ENCODE results near the gene TMEM117.
A peak's percentile ranks its signal among the peaks of the same experiment; 100 is the strongest.

Gene TMEM117

GRCh38 chr12:44078273-44078672 is 242.4 kb downstream of the TMEM117 start:
- FAIRE-seq (no peak), DNase-seq (ENCODE audit: insufficient read length) (no peak)
- TF ChIP-seq TAF1 (IDR thresholded peaks at IDR 0.05; ENCODE audit: borderline replicate concordance, low read depth, low read length) (no peak), POLR2AphosphoS5 (IDR thresholded peaks at IDR 0.05; ENCODE audit: low read depth, low read length) (no peak), POLR2A (IDR thresholded peaks at IDR 0.05; ENCODE audit: low read depth, low read length) (no peak)

- no peak for TF ChIP-seq TAF1 (IDR thresholded peaks at IDR 0.05; ENCODE audit: borderline replicate concordance, low read depth, low read length)
- no peak for TF ChIP-seq POLR2AphosphoS5 (IDR thresholded peaks at IDR 0.05; ENCODE audit: low read depth, low read length)
- no peak for TF ChIP-seq POLR2A (IDR thresholded peaks at IDR 0.05; ENCODE audit: low read depth, low read length)
- FAIRE-seq (peak; percentile 9), DNase-seq (ENCODE audit: insufficient read length) (no peak)
These were observed 252.8 kb downstream of the TMEM117 start for GRCh38 chr12:44088647-44089046.

- TF ChIP-seq POLR2AphosphoS5 (IDR thresholded peaks at IDR 0.05; ENCODE audit: low read depth, low read length) (no peak), POLR2A (IDR thresholded peaks at IDR 0.05; ENCODE audit: low read depth, low read length) (no peak), TAF1 (IDR thresholded peaks at IDR 0.05; ENCODE audit: borderline replicate concordance, low read depth, low read length) (no peak)
- FAIRE-seq (no peak), DNase-seq (ENCODE audit: insufficient read length) (no peak)
These were observed 256.2 kb downstream of the TMEM117 start for GRCh38 chr12:44091948-44092606.

- TF ChIP-seq POLR2AphosphoS5 (IDR thresholded peaks at IDR 0.05; ENCODE audit: low read depth, low read length) (no peak), TAF1 (IDR thresholded peaks at IDR 0.05; ENCODE audit: borderline replicate concordance, low read depth, low read length) (no peak), POLR2A (IDR thresholded peaks at IDR 0.05; ENCODE audit: low read depth, low read length) (no peak)
- no peak for DNase-seq (ENCODE audit: insufficient read length)
- FAIRE-seq = no peak
These were observed 262.9 kb downstream of the TMEM117 start for GRCh38 chr12:44098786-44099185.

DNA sequence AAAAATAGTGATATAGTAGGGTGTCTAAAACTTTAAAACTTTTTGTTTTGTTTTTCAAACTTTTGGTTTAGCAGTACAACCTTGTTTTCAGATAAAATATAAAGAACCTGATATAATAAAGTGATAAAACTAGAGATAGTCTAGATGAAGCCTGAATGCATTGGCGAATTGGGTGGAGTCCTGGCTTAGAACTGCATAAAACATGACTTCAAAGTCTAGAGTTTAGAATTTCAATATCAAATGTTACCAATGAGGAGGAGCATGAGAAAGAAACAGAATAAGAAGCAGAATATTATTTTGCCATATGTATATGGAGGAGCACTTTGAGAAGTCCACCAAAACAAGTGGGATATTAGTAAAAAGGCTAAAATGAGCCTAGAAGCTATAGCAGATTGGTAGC is 263.6 kb downstream of the TMEM117 start:
- FAIRE-seq = no peak
- DNase-seq (ENCODE audit: insufficient read length) = no peak
- TF ChIP-seq POLR2A (IDR thresholded peaks at IDR 0.05; ENCODE audit: low read depth, low read length) (no peak), POLR2AphosphoS5 (IDR thresholded peaks at IDR 0.05; ENCODE audit: low read depth, low read length) (no peak), TAF1 (IDR thresholded peaks at IDR 0.05; ENCODE audit: borderline replicate concordance, low read depth, low read length) (no peak)

- TF ChIP-seq POLR2AphosphoS5 (IDR thresholded peaks at IDR 0.05; ENCODE audit: low read depth, low read length) (no peak), TAF1 (IDR thresholded peaks at IDR 0.05; ENCODE audit: borderline replicate concordance, low read depth, low read length) (no peak), POLR2A (IDR thresholded peaks at IDR 0.05; ENCODE audit: low read depth, low read length) (no peak)
- FAIRE-seq (no peak), DNase-seq (ENCODE audit: insufficient read length) (no peak)
These were observed 264.4 kb downstream of the TMEM117 start for GRCh38 chr12:44100264-44100663.

- DNase-seq (ENCODE audit: insufficient read length) (no peak), FAIRE-seq (no peak)
- no peak for TF ChIP-seq POLR2AphosphoS5 (IDR thresholded peaks at IDR 0.05; ENCODE audit: low read depth, low read length)
- no peak for TF ChIP-seq POLR2A (IDR thresholded peaks at IDR 0.05; ENCODE audit: low read depth, low read length)
- no peak for TF ChIP-seq TAF1 (IDR thresholded peaks at IDR 0.05; ENCODE audit: borderline replicate concordance, low read depth, low read length)
These were observed 265.6 kb downstream of the TMEM117 start for GRCh38 chr12:44101475-44101874.

DNA sequence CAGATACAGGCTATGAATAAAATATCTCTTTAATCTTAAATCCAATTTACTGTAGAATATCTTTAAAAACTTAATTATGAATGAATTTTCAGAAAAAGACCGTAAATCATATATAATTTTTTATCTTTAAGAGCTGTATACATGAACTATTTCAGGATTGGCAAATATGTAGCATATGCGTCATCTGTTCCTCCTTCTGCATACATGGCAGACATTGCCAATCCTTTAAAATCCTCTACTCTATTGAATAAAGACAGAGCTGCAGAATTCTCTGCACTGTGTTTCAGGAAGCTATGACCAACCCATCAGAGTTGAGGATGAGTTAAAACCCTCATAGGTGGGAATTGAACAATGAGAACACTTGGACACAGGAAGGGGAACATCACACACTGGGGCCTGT is 279.0 kb downstream of the TMEM117 start:
- no peak for TF ChIP-seq TAF1 (IDR thresholded peaks at IDR 0.05; ENCODE audit: borderline replicate concordance, low read depth, low read length)
- no peak for TF ChIP-seq POLR2A (IDR thresholded peaks at IDR 0.05; ENCODE audit: low read depth, low read length)
- no peak for TF ChIP-seq POLR2AphosphoS5 (IDR thresholded peaks at IDR 0.05; ENCODE audit: low read depth, low read length)
- FAIRE-seq = no peak

GRCh38 chr12:44117337-44117736 is 281.5 kb downstream of the TMEM117 start:
- FAIRE-seq (no peak), DNase-seq (ENCODE audit: insufficient read length) (no peak)
- no peak for TF ChIP-seq POLR2AphosphoS5 (IDR thresholded peaks at IDR 0.05; ENCODE audit: low read depth, low read length)
- TF ChIP-seq POLR2A (IDR thresholded peaks at IDR 0.05; ENCODE audit: low read depth, low read length) = no peak
- no peak for TF ChIP-seq TAF1 (IDR thresholded peaks at IDR 0.05; ENCODE audit: borderline replicate concordance, low read depth, low read length)

More for the DNA sequence above, 279.0 kb downstream of the TMEM117 start:
- DNase-seq (ENCODE audit: insufficient read length) = no peak

DNA sequence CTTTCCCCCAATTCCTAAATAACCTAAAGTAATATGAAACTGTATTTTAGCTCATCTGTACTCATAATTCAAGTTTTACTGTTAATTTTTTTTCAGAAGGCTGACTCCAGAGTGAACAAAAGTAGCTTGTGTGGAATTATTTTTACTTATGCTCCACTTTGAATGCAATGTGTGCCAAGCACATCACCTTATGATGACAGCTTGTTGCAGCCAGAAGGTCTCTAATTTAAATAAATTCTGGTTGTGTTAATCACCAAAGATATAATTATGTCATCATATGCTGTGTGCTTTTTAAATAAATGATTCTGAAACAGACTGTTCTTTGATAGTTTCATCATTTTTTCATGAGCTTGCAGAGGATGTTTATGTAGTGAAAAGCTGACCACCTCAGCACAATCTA is 283.1 kb downstream of the TMEM117 start:
- FAIRE-seq (no peak), DNase-seq (ENCODE audit: insufficient read length) (no peak)
- TF ChIP-seq TAF1 (IDR thresholded peaks at IDR 0.05; ENCODE audit: borderline replicate concordance, low read depth, low read length) (no peak), POLR2A (IDR thresholded peaks at IDR 0.05; ENCODE audit: low read depth, low read length) (no peak), POLR2AphosphoS5 (IDR thresholded peaks at IDR 0.05; ENCODE audit: low read depth, low read length) (no peak)

GRCh38 chr12:44126806-44127205 is 290.9 kb downstream of the TMEM117 start:
- TF ChIP-seq TAF1 (IDR thresholded peaks at IDR 0.05; ENCODE audit: borderline replicate concordance, low read depth, low read length) (no peak), POLR2AphosphoS5 (IDR thresholded peaks at IDR 0.05; ENCODE audit: low read depth, low read length) (no peak), POLR2A (IDR thresholded peaks at IDR 0.05; ENCODE audit: low read depth, low read length) (no peak)
- FAIRE-seq (no peak), DNase-seq (ENCODE audit: insufficient read length) (no peak)

GRCh38 chr12:44127966-44128710 is 292.3 kb downstream of the TMEM117 start:
- TF ChIP-seq POLR2A (IDR thresholded peaks at IDR 0.05; ENCODE audit: low read depth, low read length) (no peak), TAF1 (IDR thresholded peaks at IDR 0.05; ENCODE audit: borderline replicate concordance, low read depth, low read length) (no peak), POLR2AphosphoS5 (IDR thresholded peaks at IDR 0.05; ENCODE audit: low read depth, low read length) (no peak)
- FAIRE-seq (no peak), DNase-seq (ENCODE audit: insufficient read length) (no peak)

All from GM12892 (cell line).